ENCODE measurements around the gene INTS12. TPM values are rescaled to one million over a fixed set of nuclear protein-coding genes. Genes with fewer than 3 reads are reported as not detected.

The INTS12 gene
- total and polyA plus RNA-seq, 10 of the 15 experiments (the other 5 are each of a cell fraction or from before 2014, with no cell fraction given): 24.2 to 52.4 (median 37.3) TPM

DNA sequence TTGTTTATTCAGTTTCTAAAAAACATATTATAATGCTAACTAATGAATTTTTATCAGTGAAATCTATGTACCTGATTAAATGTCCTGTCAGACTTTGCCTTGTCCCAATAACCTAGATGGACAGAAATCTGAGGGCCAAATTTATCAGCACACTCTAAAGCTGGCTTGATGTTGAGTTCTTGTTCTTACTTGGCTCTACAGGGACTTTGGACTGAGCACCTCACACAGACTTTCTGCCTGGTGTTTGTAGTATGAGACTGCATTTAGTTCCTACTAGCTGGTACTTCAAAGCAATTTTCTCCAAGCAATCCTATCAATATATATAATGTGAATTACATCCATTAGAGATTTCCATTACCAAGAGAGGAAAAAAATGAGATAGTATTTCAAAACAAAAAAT, 37.8 kb downstream of the INTS12 start:
- RAD21 ChIA-PET (ENCODE audit: unreplicated experiment): no interaction called here
- no peaks in the 10 kb centered on the region for H3K36me3 ChIP-seq (ENCODE audit: control insufficient read depth in 2 of 2, insufficient read depth in 2 of 2, low read length in 1 of 2)
- intact Hi-C loops (cut with micrococcal nuclease; ENCODE audit: unreplicated experiment): no loop called here
- in situ Hi-C loops (cut with MboI): no loop called here
- no peaks in the 10 kb centered on the region for H3K4me1 ChIP-seq (ENCODE audit: control insufficient read depth, insufficient read depth, low read length)
- H4K20me1 ChIP-seq (ENCODE audit: control insufficient read depth, insufficient read depth): no peaks in the 10 kb centered on the region
- H3K79me2 ChIP-seq (ENCODE audit: control insufficient read depth, insufficient read depth, low read length): no peaks in the 10 kb centered on the region
- H3K27me3 ChIP-seq (replicated peaks in 1 of 2; ENCODE audit: control insufficient read depth in 2 of 2, insufficient read depth in 2 of 2, low read length in 1 of 2): no peaks in the 10 kb centered on the region
- SMC1A ChIA-PET (ENCODE audit: uncharacterized antibody, unreplicated experiment): interaction anchor here (0.8 to 2.8 kb wide), 3 partner anchors 39 to 155 kb away, joined by 3 to 12 read pairs (median 3); no protein-coding TSS in a partner anchor
- H2AFZ ChIP-seq (ENCODE audit: control insufficient read depth, low read depth, low read length): no peak overlapping the region
- DNase-seq (ENCODE audit: low read depth, low spot score) (no peak), FAIRE-seq (no peak), ATAC-seq (0 out of 3 replicates have a peak, but pooled peaks have one; percentile 21)
- TF ChIP-seq FOXK2 (IDR thresholded peaks at IDR 0.05) (no peak), IRF5 (IDR thresholded peaks at IDR 0.05; ENCODE audit: borderline replicate concordance) (no peak), CHD4 (IDR thresholded peaks at IDR 0.05) (no peak), NFYB (IDR thresholded peaks at IDR 0.05; ENCODE audit: insufficient read depth, low read depth, low read length) (no peak), SP1 (IDR thresholded peaks at IDR 0.05; ENCODE audit: low read depth, low read length) (no peak), SREBF2 (IDR thresholded peaks at IDR 0.05; ENCODE audit: low read length) (no peak), HDAC2 (IDR thresholded peaks at IDR 0.05) (no peak), KDM1A (IDR thresholded peaks at IDR 0.05; ENCODE audit: borderline replicate concordance) (no peak)
- TF ChIP-seq, protein P1, sequence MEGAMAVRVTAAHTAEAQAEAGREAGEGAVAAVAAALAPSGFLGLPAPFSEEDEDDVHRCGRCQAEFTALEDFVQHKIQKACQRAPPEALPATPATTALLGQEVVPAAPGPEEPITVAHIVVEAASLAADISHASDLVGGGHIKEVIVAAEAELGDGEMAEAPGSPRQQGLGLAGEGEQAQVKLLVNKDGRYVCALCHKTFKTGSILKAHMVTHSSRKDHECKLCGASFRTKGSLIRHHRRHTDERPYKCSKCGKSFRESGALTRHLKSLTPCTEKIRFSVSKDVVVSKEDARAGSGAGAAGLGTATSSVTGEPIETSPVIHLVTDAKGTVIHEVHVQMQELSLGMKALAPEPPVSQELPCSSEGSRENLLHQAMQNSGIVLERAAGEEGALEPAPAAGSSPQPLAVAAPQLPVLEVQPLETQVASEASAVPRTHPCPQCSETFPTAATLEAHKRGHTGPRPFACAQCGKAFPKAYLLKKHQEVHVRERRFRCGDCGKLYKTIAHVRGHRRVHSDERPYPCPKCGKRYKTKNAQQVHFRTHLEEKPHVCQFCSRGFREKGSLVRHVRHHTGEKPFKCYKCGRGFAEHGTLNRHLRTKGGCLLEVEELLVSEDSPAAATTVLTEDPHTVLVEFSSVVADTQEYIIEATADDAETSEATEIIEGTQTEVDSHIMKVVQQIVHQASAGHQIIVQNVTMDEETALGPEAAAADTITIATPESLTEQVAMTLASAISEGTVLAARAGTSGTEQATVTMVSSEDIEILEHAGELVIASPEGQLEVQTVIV (IDR thresholded peaks at IDR 0.05; ENCODE audit: borderline replicate concordance, partially characterized antibody): no peak
- no peak overlapping the region for H3K4me3 ChIP-seq
- no peak overlapping the region for H3K4me2 ChIP-seq (ENCODE audit: control insufficient read depth, insufficient read depth)
- POLR2A ChIA-PET: no interaction called here
- H3K9me3 ChIP-seq (replicated peaks; ENCODE audit: control insufficient read depth, insufficient read depth, low read length): no peaks in the 10 kb centered on the region
- no TSS peak for BruUV-seq (replicated peaks)
- H3K9ac ChIP-seq (ENCODE audit: control insufficient read depth, insufficient read depth, low read length): no peak overlapping the region
- H3K27ac ChIP-seq (ENCODE audit: control insufficient read depth, insufficient read depth): no peak overlapping the region
- CTCF ChIA-PET: interaction anchor here (0.9 kb wide), 1 partner anchor 38 kb away, joined by 3 read pairs; no protein-coding TSS in a partner anchor
